Activated T-helper 9 cell treated with anti-CD3 and anti-CD28 coated beads, Interleukin-2, amount 50 U/mL, for 16 hours (primary cell): ENCODE measurements around the gene ABCC1.

ENCODE experiments used
- DNase-seq: peaks from one replicate; pipeline ENCODE4 v3.0.0-alpha.2; 2020; ENCODE audit warnings: low read depth

ABCC1 gene

DNA sequence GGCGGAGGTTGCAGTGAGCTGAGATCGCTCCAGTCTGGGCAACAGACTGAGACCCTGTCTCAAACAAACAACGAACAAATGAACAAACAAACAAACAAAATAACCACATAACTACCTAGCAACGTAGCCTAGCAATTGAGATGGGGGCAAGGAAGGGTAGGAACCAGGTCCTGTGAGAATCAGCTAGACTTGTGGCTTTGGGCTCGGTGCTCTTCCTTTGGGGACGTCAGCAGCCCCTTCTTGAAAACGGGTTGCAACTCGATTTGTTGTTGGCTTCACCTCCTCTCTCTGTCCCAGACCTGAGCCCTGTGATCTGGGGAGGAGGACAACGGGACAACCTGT lies 72.2 kb downstream of the ABCC1 start:
- no peak for DNase-seq

DNA sequence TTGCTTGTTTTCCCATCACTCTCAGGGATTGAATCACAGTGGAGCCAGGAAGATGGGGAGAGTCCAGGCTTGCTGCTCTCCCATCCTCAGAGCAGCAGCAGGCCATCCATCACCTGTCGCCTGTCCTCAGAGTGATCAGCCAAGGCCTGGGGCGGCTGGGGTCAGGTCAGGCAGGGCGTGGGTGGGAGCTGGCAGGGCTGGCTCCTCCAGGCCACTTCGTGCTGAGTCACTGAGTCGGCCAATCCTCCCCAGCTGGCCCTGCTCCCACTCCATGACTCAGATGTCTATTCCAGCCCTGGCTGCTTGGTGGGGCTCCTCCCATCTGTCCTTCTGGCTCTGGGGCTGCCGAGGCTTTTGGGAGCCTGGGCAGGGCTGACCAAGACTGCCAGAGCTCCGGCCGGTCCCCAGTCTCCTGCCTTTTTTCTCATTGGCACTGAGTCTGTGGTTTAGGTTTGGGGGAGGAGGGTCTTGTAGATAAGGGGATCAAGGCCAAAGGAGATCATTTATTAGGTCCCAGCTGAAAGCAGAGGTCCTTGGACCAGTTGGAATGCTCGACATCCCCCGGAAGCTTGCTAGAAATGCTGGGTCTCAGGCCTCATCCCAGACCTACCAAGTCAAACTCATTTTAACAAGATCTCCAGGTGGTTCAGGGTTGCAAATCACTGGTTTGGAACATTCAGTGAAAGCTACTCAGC lies 72.7 kb downstream of the ABCC1 start:
- DNase-seq = no peak

DNA sequence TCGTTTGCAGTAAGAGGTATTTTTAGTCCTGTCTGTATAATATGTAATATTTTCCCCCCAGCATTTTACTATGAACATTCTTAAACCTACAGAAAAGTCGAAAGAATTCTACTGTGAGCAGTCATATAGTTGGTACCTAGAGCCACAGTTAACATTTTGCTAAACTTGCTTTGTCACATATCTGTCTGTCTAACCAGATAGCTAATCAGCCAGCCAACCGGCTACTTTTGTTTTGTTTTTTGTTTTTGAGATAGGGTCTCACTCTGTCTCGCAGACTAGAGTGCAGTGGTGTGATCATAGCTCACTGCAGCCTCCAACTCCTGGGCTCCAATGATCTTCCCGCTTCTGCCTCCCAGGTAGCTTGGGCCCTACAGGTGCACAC lies 73.3 kb downstream of the ABCC1 start:
- no peak for DNase-seq

DNA sequence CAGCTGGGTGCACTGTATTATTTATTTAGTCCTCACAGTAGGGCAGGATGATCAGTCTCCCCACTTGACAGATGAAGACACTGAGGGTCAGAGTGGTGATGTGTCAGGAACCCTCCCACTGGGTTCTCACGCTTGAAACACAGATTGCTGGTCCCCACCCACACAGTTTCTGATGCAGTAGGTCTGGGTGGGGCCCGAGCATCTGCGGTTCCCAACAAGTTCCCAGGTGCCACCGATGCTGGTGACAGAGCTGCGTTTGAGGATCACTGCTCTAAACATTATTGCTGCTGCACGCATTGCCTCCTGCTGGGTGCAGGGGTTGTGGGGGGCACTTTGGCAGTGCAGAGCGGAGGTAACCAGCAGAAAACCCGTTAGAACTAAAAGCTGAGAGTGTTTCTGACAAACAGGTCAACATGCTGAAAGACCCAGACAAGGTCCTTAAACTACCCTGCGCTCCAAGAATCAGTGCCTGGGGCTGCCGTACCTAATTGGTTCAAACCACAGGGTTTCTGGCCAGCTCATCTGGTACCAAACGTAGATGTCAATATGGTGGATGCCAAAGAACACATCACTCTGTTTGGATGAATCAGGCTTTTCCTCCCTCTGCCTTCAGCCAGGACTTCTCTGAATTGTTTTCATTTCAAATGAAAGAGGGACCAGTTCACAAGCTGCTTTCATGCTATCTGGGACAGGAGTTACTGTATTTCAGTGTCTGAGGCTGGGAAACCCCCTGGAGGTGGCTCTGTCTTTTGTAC lies 76.0 kb downstream of the ABCC1 start:
- DNase-seq = peak; percentile 50

DNA sequence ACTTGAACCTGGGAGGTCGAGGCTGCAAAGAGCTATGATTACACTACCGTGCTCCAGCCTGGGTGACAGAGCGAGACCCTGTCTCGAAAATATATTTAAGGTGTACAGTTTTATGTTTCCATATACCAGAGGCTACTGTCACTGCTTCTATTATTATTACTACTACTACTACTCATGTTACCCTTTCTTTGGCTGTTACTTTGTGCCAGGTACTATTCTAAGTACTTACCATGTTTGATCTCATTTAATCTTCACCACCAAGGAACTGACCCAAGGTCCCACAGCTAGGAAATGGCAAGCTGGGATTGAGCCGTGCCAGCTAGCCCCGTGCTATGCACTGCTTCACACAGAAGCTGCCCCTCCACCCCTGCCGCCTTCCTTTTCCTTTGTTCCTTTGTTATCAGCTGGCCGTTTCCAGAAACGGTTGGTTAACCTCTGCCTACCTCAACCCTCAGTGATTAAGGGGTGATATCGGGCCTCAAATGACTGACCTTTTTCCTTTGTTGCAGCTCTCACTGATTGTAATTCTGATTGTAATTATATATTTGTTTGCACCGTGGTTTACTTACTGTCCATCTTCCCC lies 78.4 kb downstream of the ABCC1 start:
- no peak for DNase-seq

DNA sequence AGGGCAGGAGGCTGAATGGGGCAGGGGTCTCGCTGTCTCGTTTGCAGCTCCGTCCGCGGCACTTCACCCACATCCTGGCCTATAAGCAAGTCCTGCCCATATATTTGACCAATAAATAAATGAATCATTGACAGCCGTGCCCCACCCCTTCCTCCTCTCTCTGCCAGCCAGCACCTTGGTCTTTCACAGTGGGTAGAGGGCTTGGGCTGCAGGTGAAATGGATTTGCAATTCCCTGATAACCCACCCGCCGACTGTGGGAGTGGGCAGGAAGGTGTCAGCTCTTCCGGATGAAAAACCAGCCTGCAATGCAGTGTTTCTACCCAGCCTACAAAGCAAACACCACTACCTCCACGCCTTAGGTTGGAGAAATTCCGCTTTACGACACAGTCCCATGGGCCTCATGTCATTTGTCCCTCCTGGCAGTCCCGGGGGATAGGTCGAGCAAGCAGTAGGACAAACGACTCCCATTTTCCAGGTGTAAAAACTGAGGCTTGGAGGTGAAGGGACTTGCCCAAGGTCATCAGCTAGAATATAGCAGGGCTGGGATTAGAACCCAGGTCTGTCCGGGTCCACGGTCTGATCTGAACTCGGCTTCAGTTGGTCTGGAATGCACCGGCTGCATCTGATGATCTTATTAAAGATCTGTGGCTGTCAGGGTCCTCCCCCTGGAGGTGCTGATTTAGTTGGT lies 79.0 kb downstream of the ABCC1 start:
- no peak for DNase-seq

DNA sequence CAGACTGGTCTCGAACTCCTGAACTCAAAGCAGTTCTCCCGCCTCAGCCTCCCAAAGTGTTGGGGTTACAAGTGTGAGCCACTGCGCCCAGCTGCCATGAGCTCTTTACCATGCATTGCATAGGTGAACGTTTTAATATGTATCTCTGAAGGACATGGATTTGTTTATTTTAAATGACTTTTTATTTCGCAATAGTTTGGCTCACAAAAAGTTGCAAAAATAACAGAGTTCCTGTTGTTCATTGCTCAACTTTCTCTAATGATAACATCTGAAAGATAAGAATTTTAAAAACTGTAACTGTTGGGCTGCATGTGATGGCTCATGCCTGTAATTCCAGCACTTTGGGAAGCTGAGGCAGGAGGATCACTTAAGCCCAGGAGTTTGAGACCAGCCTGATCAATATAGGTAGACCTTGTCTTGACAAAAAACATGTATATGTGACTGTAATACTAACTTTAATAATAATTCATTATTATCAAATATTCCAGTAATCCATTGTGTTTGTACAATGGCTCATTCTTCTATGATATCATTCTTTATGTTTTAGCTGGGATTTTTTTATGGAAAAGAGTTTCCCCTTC lies 80.1 kb downstream of the ABCC1 start:
- no peak for DNase-seq

DNA sequence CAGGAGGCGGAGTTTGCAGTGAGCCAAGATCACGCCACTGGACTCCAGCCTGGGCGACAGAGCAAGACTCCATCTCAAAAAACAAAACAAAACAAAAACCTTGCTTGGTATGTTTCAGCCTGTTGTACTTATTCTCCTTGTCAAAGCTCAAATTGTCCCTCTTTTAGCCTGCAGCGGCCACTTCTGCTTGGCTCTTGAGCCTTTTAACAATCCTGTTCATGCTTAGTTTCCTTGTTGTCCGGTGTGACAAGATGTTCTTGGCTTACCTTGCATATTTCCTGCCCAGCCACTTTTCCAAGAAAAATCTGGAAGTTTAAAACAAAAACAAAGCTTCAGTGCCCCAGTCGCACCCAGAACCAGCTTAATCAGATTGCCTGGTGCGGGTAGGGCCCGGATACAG lies 81.0 kb downstream of the ABCC1 start:
- DNase-seq = no peak

DNA sequence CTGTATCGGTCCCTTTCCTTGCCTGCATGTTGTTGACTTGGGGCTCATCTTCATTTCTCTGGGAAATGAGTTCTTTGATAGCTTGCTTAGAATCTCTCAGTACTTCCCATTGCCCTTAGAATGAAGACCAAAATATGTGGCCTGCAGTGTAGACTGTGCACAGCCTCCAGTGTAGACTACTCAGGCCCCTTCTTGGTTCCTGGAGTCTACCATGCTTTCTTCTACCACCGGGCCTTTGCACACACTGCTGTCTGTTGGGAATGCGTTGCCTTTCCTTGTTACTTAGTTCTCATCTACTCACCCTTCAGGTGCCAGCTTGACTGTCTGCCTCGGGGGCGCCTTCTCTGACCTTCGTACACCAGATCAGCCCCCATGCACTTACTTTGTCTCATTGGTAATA lies 82.0 kb downstream of the ABCC1 start:
- DNase-seq = no peak

DNA sequence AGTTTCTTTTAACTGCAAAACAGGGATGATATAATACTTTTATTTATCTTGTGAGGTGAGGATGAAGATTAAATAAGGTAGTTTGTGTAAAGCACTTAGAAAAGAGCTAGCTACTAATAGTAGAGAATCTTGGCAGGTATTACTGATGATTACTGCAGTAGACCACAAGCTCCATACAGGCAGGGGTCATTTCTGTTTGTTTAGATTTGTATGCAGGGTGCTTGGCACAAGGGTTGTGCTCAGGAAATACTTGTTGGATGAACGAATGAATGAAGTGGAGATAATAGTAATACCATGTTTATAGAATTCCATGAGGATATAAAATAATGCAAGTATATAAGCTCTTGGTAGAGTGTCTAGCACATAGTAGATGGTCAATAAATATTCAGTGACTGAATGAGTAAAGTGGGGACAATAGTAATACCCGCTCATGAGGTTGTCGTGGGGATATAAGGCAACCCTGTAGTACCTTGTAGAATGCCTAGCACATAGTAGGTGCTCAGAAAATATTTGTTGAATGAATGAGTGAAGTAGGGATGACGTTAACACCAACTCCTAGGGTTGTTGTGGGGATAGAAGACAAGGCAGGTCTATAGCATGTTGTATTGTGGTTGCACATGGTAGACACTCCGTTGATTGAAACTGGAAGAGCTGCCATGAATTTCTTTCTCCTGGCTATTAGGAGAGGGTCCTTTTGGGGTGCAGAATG lies 83.0 kb downstream of the ABCC1 start:
- DNase-seq = no peak

DNA sequence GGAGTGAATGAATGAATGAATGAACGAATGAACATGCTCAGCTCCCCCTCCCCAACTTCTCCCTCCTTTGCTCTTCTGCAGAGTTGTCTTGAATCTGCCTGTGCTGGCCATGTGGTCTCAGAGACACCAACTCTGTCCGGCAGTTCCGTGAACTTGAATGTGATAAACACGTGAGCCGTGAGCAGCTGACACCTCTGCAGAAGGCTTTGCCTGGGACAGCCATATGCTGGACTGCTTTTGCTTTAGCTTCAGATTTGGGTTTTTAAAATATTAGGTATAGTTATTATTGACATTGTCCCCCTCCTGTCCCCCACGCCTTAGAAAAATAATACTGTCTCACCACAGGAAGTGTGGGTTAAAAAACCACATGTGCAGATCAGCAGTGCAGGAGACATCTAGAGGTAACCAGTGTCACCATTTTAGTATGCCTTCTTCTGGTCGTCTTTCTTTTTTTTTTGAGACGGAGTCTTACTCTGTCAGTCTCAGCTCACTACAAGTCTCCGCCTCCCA lies 83.8 kb downstream of the ABCC1 start:
- no peak for DNase-seq

DNA sequence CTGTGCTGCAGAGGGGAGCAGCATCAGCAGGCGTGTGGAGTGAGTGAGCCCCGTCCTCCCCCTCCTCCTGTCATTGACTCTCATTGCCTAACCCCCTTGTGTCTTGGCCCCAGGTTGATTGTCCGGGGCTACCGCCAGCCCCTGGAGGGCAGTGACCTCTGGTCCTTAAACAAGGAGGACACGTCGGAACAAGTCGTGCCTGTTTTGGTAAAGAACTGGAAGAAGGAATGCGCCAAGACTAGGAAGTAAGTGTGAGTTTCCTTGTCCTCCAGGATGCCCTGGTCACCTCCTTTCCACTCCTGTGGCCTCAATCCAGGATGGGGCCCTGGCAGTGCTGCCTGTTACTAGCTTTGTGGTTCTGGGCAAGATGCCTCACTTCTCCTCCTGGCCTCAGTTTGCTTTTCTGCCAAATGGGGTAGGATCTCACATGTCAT lies 87.0 kb downstream of the ABCC1 start:
- DNase-seq = no peak

DNA sequence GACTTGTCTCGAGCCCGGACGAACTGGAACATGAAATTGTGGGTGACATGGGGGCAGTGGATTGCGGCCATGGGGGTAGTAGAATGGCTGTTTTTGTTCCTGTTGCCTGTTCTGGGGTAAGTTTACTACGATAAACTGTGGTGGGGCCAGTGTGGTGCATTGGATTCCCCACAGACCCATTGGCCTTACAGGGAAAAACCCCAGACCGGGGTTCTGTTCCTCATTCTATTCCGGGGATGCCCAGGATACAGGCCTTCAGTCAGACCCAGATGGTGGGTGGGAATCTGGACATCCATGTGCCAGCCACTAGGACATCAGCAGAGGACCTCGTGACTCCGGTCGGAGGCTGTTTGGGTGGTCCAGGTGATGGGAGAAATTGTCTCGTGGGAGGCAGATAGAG lies 88.1 kb downstream of the ABCC1 start:
- no peak for DNase-seq

DNA sequence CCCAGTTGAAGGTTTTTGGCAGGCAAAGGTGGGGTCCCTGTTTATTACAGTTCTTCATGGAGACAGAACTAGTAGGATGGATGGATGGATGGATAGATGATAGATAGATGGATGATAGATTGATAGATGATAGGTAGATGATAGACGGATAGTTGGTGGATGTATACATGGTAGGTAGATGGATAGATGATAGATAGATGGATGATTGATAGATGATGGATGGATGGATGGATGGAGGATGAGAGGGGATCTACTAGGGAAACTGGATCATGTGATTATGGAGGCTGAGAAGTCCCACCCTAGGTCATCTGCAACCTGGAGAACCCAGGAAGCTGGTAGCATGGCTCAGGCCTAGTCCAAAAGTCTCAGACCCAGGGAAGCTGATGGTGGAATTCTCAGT lies 88.6 kb downstream of the ABCC1 start:
- no peak for DNase-seq

DNA sequence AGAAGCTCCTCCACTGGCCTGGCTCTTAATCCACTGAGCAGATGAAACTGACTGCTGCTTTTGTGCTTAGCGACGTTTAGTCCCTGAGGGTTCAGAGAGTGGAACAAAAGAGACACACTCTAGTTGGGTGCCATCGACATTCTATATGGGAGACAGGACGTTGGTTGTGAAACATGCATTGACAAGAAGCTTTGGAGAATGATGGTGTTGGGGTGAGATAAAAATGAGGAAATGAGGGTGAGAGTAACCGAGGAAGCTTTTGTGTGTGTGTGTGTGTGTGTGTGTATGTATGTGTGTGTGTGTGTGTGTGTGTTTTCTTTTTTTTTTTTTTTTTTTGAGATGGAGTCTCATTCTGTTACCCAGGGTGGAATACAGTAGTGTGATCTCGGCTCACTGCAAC lies 89.5 kb downstream of the ABCC1 start:
- DNase-seq = no peak

DNA sequence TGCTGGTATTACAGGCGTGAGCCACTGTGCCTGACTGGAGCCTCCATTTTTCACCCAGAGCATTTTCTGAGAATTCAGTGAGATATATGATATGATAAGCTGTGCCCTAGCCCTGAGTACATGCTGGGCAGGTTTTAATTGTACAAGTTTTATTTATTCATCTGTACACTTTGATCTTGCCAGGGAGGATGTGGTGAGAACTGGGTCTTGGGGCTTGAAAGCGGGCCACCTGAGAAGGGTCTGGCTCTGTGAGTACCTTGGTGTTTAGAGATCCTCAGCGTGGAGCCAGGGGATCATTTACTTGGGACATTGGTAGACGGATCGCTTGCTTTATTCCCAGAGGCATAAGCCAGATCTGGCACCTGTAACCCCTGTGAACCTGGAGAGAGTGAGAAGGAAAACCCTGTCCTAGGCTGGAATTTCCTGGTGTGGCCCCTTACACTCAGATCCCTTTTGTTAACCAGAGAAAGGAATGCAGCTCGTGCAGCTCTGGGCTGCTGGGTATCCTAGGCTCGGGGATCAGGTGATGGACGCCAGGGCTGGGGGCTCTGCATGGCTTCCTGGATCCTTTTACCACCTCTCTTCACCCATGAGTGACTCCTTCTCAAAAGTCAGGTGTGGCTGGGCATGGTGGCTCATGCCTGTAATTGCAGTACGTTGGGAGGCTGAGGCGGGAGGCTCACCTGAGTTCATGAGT lies 91.9 kb downstream of the ABCC1 start:
- DNase-seq = no peak

DNA sequence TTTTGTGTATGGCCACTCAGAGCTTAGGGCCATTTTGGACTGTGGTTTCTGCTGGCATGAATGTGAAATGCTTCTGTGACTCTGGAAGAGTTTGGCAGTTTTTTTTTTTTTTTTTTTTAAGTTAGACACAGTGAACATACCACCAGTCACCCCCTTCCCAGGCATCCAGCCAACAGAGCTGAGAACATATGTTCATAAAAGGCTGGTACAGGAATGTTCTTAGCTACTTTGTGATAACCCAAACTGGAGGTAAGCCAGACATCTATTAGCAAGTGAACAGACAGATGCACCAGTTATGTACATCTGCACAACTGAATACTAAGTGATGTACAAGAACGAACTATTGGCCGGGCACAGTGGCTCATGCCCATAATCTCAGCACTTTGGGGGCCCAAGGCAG lies 92.7 kb downstream of the ABCC1 start:
- DNase-seq = no peak

DNA sequence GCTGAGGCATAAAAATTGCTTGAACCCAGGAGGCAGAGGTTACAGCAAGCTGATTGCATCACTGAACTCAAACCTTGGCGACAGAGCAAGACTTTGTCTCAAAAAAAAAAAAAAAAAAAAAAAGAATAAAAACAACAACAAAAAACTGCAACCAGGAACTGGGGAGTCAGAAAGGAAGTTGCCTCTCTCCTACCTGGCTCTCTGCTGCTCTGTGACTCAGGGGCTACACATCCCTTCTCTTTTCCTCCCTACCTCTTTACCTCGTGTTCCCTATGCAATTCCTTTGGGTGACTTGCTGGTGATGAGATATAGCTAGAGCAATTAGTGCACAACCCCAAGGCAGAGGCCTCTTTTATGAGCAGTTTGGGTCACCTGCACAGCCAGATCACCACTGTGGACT lies 95.9 kb downstream of the ABCC1 start:
- DNase-seq = no peak

DNA sequence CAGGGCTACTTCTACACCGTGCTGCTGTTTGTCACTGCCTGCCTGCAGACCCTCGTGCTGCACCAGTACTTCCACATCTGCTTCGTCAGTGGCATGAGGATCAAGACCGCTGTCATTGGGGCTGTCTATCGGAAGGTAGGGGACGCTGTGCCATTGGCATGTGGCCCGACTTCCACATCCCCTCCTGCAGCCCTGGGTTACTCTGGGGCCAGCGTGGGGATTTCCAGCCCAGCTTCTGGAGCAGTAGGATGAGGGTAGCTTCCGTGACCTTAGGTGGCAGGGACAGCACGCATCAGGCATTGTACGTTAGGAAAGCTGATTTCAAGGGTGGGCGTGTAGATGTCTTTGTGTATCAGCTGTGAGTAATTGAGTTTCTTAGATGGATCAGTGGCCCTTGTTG lies 96.5 kb downstream of the ABCC1 start:
- no peak for DNase-seq

DNA sequence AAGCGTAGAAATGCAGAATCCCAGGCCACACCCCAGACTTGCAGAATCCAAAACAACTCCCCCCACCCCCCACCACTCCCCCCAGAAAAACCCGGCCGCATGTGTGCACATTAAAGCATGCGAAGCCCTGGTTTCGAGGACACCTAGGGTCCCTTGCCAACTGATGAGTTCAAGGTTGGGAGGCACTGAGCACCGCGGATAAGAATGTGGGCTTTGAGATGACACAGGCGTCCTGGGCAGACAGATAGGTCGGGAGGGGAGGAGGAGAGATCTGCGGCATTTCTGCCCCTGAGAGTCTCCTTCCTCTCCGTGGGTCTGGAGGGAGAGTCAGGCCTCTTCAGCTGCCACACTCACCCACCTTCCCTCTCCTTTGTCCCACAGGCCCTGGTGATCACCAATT lies 98.3 kb downstream of the ABCC1 start:
- DNase-seq = no peak

DNA sequence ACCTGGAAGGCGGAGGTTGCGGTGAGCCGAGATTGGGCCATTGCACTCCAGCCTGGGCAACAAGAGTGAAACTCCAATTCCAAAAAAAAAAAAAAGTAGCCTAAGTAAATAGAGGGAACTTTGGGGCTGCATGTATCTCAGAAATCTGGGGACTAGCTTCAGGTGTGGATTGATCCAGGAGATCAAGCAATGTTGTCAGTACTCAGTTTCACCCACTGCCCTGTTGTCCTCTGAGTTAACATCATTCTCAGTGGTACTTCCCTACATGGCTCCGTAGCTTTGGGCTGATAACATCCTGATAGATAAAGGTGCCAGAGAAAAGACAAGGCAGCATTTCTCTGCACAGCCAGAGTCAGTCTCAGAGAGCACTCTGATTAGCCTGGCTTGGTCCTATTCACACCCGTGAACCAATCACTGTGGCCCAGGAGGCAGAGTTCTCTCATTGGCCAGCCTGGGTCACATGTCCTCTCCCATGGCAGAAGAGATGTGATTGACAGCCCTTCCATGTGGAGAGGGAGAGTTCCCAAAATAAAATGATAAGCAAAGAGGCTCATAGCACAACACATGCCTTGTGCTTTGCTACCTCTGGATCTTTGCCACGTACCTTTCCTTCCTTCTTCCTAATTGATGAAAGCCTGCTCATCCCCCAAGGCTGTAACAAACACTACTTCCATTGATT lies 99.6 kb downstream of the ABCC1 start:
- DNase-seq = no peak
